Measurements from ENCODE around the gene CD84.
"Not testable (repeated sequence)": the region's sequence is repeated elsewhere in the genome, so short reads cannot be mapped to it uniquely, and the experiment has no call there.

Gene CD84

GRCh38 chr1:160500321-160500990 is 78.8 kb downstream of the CD84 start:
- no peak overlapping the region for H3K27ac ChIP-seq
- no peak for TF ChIP-seq CTCF (conservative IDR thresholded peaks at IDR 0.05)

- TF ChIP-seq CTCF (conservative IDR thresholded peaks at IDR 0.05) = no peak
- H3K27ac ChIP-seq = no peak overlapping the region
These were observed 79.7 kb downstream of the CD84 start for GRCh38 chr1:160499631-160500030.

- not testable (repeated sequence) for H3K27ac ChIP-seq
These were observed 80.8 kb downstream of the CD84 start for GRCh38 chr1:160498301-160499065.

- no peak overlapping the region for H3K27ac ChIP-seq
- no peak for TF ChIP-seq CTCF (conservative IDR thresholded peaks at IDR 0.05)
These were observed 83.0 kb downstream of the CD84 start for GRCh38 chr1:160496334-160496733.

GRCh38 chr1:160494620-160495019 is 84.7 kb downstream of the CD84 start:
- no peak overlapping the region for H3K27ac ChIP-seq
- TF ChIP-seq CTCF (conservative IDR thresholded peaks at IDR 0.05) = peak; percentile 74

- no peak overlapping the region for H3K27ac ChIP-seq
- TF ChIP-seq CTCF (conservative IDR thresholded peaks at IDR 0.05) = no peak
These were observed 86.7 kb downstream of the CD84 start for GRCh38 chr1:160492617-160493016.

GRCh38 chr1:160491981-160492380 is 87.3 kb downstream of the CD84 start:
- no peak overlapping the region for H3K27ac ChIP-seq

More at GRCh38 chr1:160491981-160492380, 87.3 kb downstream of the CD84 start:
- TF ChIP-seq CTCF (conservative IDR thresholded peaks at IDR 0.05) = no peak
